HUES64 (cell line): Measurements from ENCODE around the gene NXN.
"Not testable (repeated sequence)": the region's sequence is repeated elsewhere in the genome, so short reads cannot be mapped to it uniquely, and the experiment has no call there.

Experiments used
- H3K27ac ChIP-seq: 2 replicates; pipeline ENCODE4 v1.7.0; 2013; ENCODE audit warnings: low read depth, low read length, inconsistent platforms
- H3K27me3 ChIP-seq: 2 replicates; pipeline ENCODE4 v1.6.1; 2013; ENCODE audit warnings: mild to moderate bottlenecking, low read length; ENCODE audit not compliant: insufficient read depth
- H3K36me3 ChIP-seq: 2 replicates; pipeline ENCODE4 v1.6.1; 2013; ENCODE audit warnings: mild to moderate bottlenecking, low read length; ENCODE audit not compliant: insufficient read depth
- H3K4me1 ChIP-seq: 2 replicates; pipeline ENCODE4 v1.6.1; 2013; ENCODE audit warnings: mild to moderate bottlenecking, low read length, moderate library complexity; ENCODE audit not compliant: insufficient read depth
- H3K4me3 ChIP-seq: 2 replicates; pipeline ENCODE4 v1.5.1; 2013; ENCODE audit warnings: mild to moderate bottlenecking, low read length, moderate library complexity
- H3K9ac ChIP-seq: 2 replicates; pipeline ENCODE4 v1.6.1; 2013; ENCODE audit warnings: mild to moderate bottlenecking, low read depth, low read length
- H3K9me3 ChIP-seq: 2 replicates; pipeline ENCODE4 v1.6.1; 2013; ENCODE audit warnings: low read depth, low read length; ENCODE audit not compliant: insufficient read depth
- WGBS: fragments of 150-250, 120-280 bp; methylation state at CpG from one replicate; pipeline ENCODE4 v1.1.7; 2013; ENCODE audit warnings: missing lambda C conversion rate; 5-methylcytosine and 5-hydroxymethylcytosine counted together

The NXN gene

GRCh38 chr17:929586-929985 lies 50.0 kb downstream of the NXN start:
- no peaks in the 10 kb centered on the region for H3K27me3 ChIP-seq
- H3K9me3 ChIP-seq = no peaks in the 10 kb centered on the region
- WGBS = 94% methylated on average over 8 of the region's 8 CpGs
- no peak overlapping the region for H3K27ac ChIP-seq
- no peak overlapping the region for H3K4me3 ChIP-seq
- H3K9ac ChIP-seq = no peak overlapping the region
- H3K4me1 ChIP-seq = peaks cover 56% of the 10 kb centered on the region
- H3K36me3 ChIP-seq = no peaks in the 10 kb centered on the region

GRCh38 chr17:927611-928461 lies 51.7 kb downstream of the NXN start:
- H3K27ac ChIP-seq = peak overlapping the region; percentile 72
- H3K27me3 ChIP-seq = no peaks in the 10 kb centered on the region
- 47% methylated on average over 17 of the region's 17 CpGs for WGBS
- H3K36me3 ChIP-seq = no peaks in the 10 kb centered on the region
- H3K9ac ChIP-seq = peak overlapping the region; percentile 41
- H3K4me1 ChIP-seq = peaks cover 46% of the 10 kb centered on the region
- no peaks in the 10 kb centered on the region for H3K9me3 ChIP-seq
- no peak overlapping the region for H3K4me3 ChIP-seq

- H3K27me3 ChIP-seq = no peaks in the 10 kb centered on the region
- no peak overlapping the region for H3K9ac ChIP-seq
- WGBS = 89% methylated on average over 6 of the region's 6 CpGs
- peaks cover 39% of the 10 kb centered on the region for H3K4me1 ChIP-seq
- no peak overlapping the region for H3K4me3 ChIP-seq
- no peaks in the 10 kb centered on the region for H3K9me3 ChIP-seq
- H3K36me3 ChIP-seq = no peaks in the 10 kb centered on the region
- H3K27ac ChIP-seq = no peak overlapping the region
Observed at GRCh38 chr17:925817-926216, 53.8 kb downstream of the NXN start.

GRCh38 chr17:924711-925475 lies 54.7 kb downstream of the NXN start:
- Histone ChIP-seq H3K4me1 (peaks cover 33% of the 10 kb centered on the region), H3K27me3 (no peaks in the 10 kb centered on the region), H3K9me3 (no peaks in the 10 kb centered on the region), H3K9ac (no peak overlapping the region), H3K4me3 (no peak overlapping the region), H3K27ac (peak overlapping the region; percentile 28; the same call in 1 of the 2 replicates), H3K36me3 (no peaks in the 10 kb centered on the region)
- 68% methylated on average over 15 of the region's 15 CpGs for WGBS

GRCh38 chr17:924306-924705 lies 55.3 kb downstream of the NXN start:
- H3K27me3 ChIP-seq, H3K27ac ChIP-seq, H3K9me3 ChIP-seq, H3K9ac ChIP-seq, H3K36me3 ChIP-seq, H3K4me3 ChIP-seq: not testable (repeated sequence)
- peaks cover 27% of the 10 kb centered on the region for H3K4me1 ChIP-seq
- WGBS = 90% methylated on average over 13 of the region's 15 CpGs

GRCh38 chr17:923633-924032 lies 55.9 kb downstream of the NXN start:
- no peaks in the 10 kb centered on the region for H3K9me3 ChIP-seq
- 95% methylated on average over 7 of the region's 9 CpGs for WGBS
- no peak overlapping the region for H3K4me3 ChIP-seq
- no peak overlapping the region for H3K9ac ChIP-seq
- H3K4me1 ChIP-seq = peaks cover 24% of the 10 kb centered on the region
- no peaks in the 10 kb centered on the region for H3K27me3 ChIP-seq
- H3K27ac ChIP-seq = no peak overlapping the region
- H3K36me3 ChIP-seq = no peaks in the 10 kb centered on the region

GRCh38 chr17:921161-921560 lies 58.4 kb downstream of the NXN start:
- no peak overlapping the region for H3K9ac ChIP-seq
- 91% methylated on average over 13 of the region's 13 CpGs for WGBS
- H3K9me3 ChIP-seq = no peaks in the 10 kb centered on the region
- H3K27me3 ChIP-seq = no peaks in the 10 kb centered on the region
- no peak overlapping the region for H3K4me3 ChIP-seq
- H3K27ac ChIP-seq = no peak overlapping the region
- no peaks in the 10 kb centered on the region for H3K36me3 ChIP-seq
- peaks cover 24% of the 10 kb centered on the region for H3K4me1 ChIP-seq

- Histone ChIP-seq H3K27me3 (no peaks in the 10 kb centered on the region), H3K27ac (no peak overlapping the region), H3K9ac (no peak overlapping the region), H3K4me1 (peaks cover 27% of the 10 kb centered on the region), H3K9me3 (no peaks in the 10 kb centered on the region), H3K36me3 (no peaks in the 10 kb centered on the region), H3K4me3 (no peak overlapping the region)
- 92% methylated on average over 16 of the region's 16 CpGs for WGBS
Observed at GRCh38 chr17:920190-920589, 59.4 kb downstream of the NXN start.

GRCh38 chr17:917941-918740 lies 61.4 kb downstream of the NXN start:
- Histone ChIP-seq H3K36me3 (no peaks in the 10 kb centered on the region), H3K9ac (0 out of 2 replicates have a peak overlapping the region, but pooled peaks have one; percentile 14), H3K9me3 (no peaks in the 10 kb centered on the region), H3K27me3 (no peaks in the 10 kb centered on the region), H3K4me3 (no peak overlapping the region), H3K4me1 (peaks cover 27% of the 10 kb centered on the region), H3K27ac (peak overlapping the region; percentile 13)
- whole genome bisulfite sequencing = 88% methylated on average over 30 of the region's 30 CpGs

- Histone ChIP-seq H3K9ac (0 out of 2 replicates have a peak overlapping the region, but pooled peaks have one; percentile 14), H3K4me1 (peaks cover 27% of the 10 kb centered on the region), H3K9me3 (no peaks in the 10 kb centered on the region), H3K36me3 (no peaks in the 10 kb centered on the region), H3K27me3 (no peaks in the 10 kb centered on the region), H3K27ac (peak overlapping the region; percentile 46; the same call in 1 of the 2 replicates), H3K4me3 (no peak overlapping the region)
- 94% methylated on average over 19 of the region's 19 CpGs for WGBS
Observed at GRCh38 chr17:917391-917811, 62.2 kb downstream of the NXN start.
